ENCODE measurements around the gene TSBP1.
"Not testable (repeated sequence)": the region's sequence is repeated elsewhere in the genome, so short reads cannot be mapped to it uniquely, and the experiment has no call there.

TSBP1 gene

DNA sequence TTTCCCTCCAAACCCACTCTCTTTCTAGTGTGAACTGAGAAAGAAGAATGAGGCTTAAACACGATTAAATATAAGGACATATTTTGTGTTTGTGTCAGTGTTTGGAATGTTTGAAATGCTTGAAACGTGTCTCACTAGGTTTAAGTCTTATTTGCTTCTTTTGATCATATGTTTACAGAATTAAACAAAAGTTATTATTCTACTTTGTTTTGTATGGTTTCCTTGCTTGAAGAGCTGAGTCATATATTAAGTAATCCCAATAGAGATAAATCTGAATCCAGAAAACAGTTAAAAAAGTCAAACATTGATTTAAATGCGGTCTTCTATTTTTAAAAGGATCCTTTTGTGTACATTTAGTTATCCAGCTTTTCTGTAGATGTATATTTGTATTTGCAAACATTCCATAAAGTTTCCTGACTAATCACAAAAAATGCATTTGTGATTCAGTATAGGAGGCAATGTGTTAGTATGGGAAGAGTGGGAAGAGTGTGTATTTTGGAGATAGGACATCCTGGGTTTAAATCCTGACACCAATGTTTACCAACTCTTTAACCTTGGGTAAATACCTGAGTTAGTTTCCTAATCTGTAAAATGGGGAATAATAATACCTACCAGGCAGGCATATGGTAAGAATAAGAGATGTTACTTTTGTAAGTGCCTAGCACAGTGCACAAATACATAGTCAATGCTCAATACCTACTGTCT is 72.9 kb downstream of the TSBP1 start:
- TF ChIP-seq, protein P1, sequence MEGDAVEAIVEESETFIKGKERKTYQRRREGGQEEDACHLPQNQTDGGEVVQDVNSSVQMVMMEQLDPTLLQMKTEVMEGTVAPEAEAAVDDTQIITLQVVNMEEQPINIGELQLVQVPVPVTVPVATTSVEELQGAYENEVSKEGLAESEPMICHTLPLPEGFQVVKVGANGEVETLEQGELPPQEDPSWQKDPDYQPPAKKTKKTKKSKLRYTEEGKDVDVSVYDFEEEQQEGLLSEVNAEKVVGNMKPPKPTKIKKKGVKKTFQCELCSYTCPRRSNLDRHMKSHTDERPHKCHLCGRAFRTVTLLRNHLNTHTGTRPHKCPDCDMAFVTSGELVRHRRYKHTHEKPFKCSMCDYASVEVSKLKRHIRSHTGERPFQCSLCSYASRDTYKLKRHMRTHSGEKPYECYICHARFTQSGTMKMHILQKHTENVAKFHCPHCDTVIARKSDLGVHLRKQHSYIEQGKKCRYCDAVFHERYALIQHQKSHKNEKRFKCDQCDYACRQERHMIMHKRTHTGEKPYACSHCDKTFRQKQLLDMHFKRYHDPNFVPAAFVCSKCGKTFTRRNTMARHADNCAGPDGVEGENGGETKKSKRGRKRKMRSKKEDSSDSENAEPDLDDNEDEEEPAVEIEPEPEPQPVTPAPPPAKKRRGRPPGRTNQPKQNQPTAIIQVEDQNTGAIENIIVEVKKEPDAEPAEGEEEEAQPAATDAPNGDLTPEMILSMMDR (IDR thresholded peaks at IDR 0.05; ENCODE audit: borderline replicate concordance, extremely low read depth, low read length, poor library complexity, severe bottlenecking): no peak
- no peak for TF ChIP-seq EZH2 (IDR thresholded peaks at IDR 0.05; ENCODE audit: borderline replicate concordance, low read depth, low read length, severe bottlenecking)
- H4K20me1 ChIP-seq (ENCODE audit: insufficient read depth, low read length): no peaks in the 10 kb centered on the region
- no peak for DNase-seq
- peaks cover 12% of the 10 kb centered on the region for H3K27me3 ChIP-seq (ENCODE audit: insufficient read depth, low read length, poor library complexity)
- no peaks in the 10 kb centered on the region for H3K4me1 ChIP-seq (ENCODE audit: insufficient read depth, low read length)
- H2AFZ ChIP-seq (ENCODE audit: low read depth, low read length): no peak overlapping the region
- H3K27ac ChIP-seq (ENCODE audit: low read length): no peak overlapping the region
- no peaks in the 10 kb centered on the region for H3K9me3 ChIP-seq (ENCODE audit: insufficient read depth, low read length, severe bottlenecking)
- H3K36me3 ChIP-seq (ENCODE audit: insufficient read depth, low read length): no peaks in the 10 kb centered on the region
- H3K9ac ChIP-seq (ENCODE audit: low read depth, low read length): no peak overlapping the region
- H3K79me2 ChIP-seq (ENCODE audit: insufficient read depth, low read length): no peaks in the 10 kb centered on the region
- no peak overlapping the region for H3K4me2 ChIP-seq (ENCODE audit: insufficient read depth, low read length)
- no peak for ATAC-seq (ENCODE audit: insufficient read depth, low read depth)
- no peak overlapping the region for H3K4me3 ChIP-seq (ENCODE audit: low read depth in 1 of 2, low read length in 2 of 2)

DNA sequence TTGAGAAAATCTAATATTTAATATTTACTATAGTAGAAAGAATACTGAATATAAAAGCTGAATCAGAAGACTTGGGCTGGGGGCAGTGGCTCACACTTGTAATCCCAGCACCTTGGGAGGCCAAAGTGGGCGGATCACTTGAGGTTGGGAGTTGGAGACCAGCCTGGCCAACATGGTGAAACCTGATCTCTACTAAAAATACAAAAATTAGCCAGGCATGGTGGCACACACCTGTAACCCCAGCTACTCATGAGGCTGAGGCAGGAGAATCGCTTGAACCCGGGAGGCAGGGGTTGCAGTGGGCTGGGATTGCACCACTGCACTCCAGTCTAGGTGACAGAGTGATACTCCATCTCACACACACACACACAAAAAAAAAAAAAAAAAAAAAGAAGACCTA is 76.7 kb downstream of the TSBP1 start:
- H3K36me3 ChIP-seq (ENCODE audit: insufficient read depth, low read length); H3K4me3 ChIP-seq (ENCODE audit: low read depth in 1 of 2, low read length in 2 of 2); H3K9me3 ChIP-seq (ENCODE audit: insufficient read depth, low read length, severe bottlenecking); H3K4me2 ChIP-seq (ENCODE audit: insufficient read depth, low read length); ATAC-seq (ENCODE audit: insufficient read depth, low read depth); H3K79me2 ChIP-seq (ENCODE audit: insufficient read depth, low read length); H3K4me1 ChIP-seq (ENCODE audit: insufficient read depth, low read length); H2AFZ ChIP-seq (ENCODE audit: low read depth, low read length); H4K20me1 ChIP-seq (ENCODE audit: insufficient read depth, low read length); H3K9ac ChIP-seq (ENCODE audit: low read depth, low read length); DNase-seq; H3K27ac ChIP-seq (ENCODE audit: low read length): not testable (repeated sequence)
- H3K27me3 ChIP-seq (ENCODE audit: insufficient read depth, low read length, poor library complexity): peaks cover 22% of the 10 kb centered on the region

DNA sequence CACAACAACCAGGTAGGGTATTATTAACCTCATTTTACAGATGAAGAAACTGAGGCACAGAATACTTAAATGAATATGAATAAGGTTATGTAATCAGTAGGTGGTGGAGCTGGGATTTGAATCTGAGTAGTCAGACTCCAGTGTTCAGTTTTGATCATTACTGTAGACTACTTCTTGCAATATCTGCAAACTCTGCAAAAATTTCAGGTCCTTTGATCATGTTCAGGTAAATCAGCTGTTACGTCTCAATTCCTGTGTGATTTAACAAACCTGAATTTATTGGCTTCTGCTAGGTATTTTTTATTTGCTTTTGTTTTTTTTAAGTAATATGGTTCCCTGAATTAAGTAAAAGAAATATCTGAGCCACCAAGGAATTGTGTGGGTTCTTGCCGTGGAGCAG is 77.1 kb downstream of the TSBP1 start:
- Histone ChIP-seq H3K9ac (ENCODE audit: low read depth, low read length) (no peak overlapping the region), H3K27me3 (ENCODE audit: insufficient read depth, low read length, poor library complexity) (peaks cover 25% of the 10 kb centered on the region), H3K9me3 (ENCODE audit: insufficient read depth, low read length, severe bottlenecking) (no peaks in the 10 kb centered on the region), H3K4me1 (ENCODE audit: insufficient read depth, low read length) (no peaks in the 10 kb centered on the region), H3K4me2 (ENCODE audit: insufficient read depth, low read length) (no peak overlapping the region), H3K4me3 (ENCODE audit: low read depth in 1 of 2, low read length in 2 of 2) (no peak overlapping the region), H2AFZ (ENCODE audit: low read depth, low read length) (no peak overlapping the region), H3K79me2 (ENCODE audit: insufficient read depth, low read length) (no peaks in the 10 kb centered on the region), H3K36me3 (ENCODE audit: insufficient read depth, low read length) (no peaks in the 10 kb centered on the region), H4K20me1 (ENCODE audit: insufficient read depth, low read length) (no peaks in the 10 kb centered on the region), H3K27ac (ENCODE audit: low read length) (no peak overlapping the region)
- DNase-seq: no peak
- ATAC-seq (ENCODE audit: insufficient read depth, low read depth): no peak
- TF ChIP-seq, protein P1 (IDR thresholded peaks at IDR 0.05; ENCODE audit: borderline replicate concordance, extremely low read depth, low read length, poor library complexity, severe bottlenecking): no peak
- no peak for TF ChIP-seq EZH2 (IDR thresholded peaks at IDR 0.05; ENCODE audit: borderline replicate concordance, low read depth, low read length, severe bottlenecking)

DNA sequence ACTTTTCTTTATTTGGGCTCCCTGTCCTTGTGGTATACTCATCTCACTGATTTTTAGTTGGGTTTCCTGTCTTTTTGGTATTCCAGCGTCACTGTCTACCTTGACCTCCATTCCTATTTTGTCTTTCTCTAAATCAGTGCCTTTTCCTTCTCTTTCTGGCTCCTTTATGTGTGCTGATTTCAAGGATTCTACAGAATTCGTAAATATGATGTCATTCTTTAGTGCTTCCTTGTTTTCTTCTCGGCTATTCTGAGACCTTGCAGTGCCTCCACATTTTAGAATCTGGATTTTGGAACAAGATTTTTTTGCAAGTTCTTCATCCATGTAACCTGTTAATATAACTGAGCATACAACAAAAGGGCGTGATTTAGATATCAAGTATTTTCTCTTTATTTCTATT is 78.0 kb downstream of the TSBP1 start:
- H3K79me2 ChIP-seq (ENCODE audit: insufficient read depth, low read length): no peaks in the 10 kb centered on the region
- H3K4me3 ChIP-seq (ENCODE audit: low read depth in 1 of 2, low read length in 2 of 2): no peak overlapping the region
- no peaks in the 10 kb centered on the region for H3K36me3 ChIP-seq (ENCODE audit: insufficient read depth, low read length)
- peaks cover 23% of the 10 kb centered on the region for H3K27me3 ChIP-seq (ENCODE audit: insufficient read depth, low read length, poor library complexity)
- DNase-seq (no peak), ATAC-seq (ENCODE audit: insufficient read depth, low read depth) (no peak)
- H3K4me1 ChIP-seq (ENCODE audit: insufficient read depth, low read length): no peaks in the 10 kb centered on the region
- no peak overlapping the region for H3K4me2 ChIP-seq (ENCODE audit: insufficient read depth, low read length)
- no peaks in the 10 kb centered on the region for H3K9me3 ChIP-seq (ENCODE audit: insufficient read depth, low read length, severe bottlenecking)
- H4K20me1 ChIP-seq (ENCODE audit: insufficient read depth, low read length): no peaks in the 10 kb centered on the region
- no peak for TF ChIP-seq EZH2 (IDR thresholded peaks at IDR 0.05; ENCODE audit: borderline replicate concordance, low read depth, low read length, severe bottlenecking)
- TF ChIP-seq, protein P1 (IDR thresholded peaks at IDR 0.05; ENCODE audit: borderline replicate concordance, extremely low read depth, low read length, poor library complexity, severe bottlenecking): no peak
- H2AFZ ChIP-seq (ENCODE audit: low read depth, low read length): no peak overlapping the region
- no peak overlapping the region for H3K27ac ChIP-seq (ENCODE audit: low read length)
- H3K9ac ChIP-seq (ENCODE audit: low read depth, low read length): no peak overlapping the region
